Duodenal mucosa (tissue), 2 donors: ENCODE results near the gene IAPP.
"Not testable (repeated sequence)": the region's sequence is repeated elsewhere in the genome, so short reads cannot be mapped to it uniquely, and the experiment has no call there.

Source experiments
- H3K27ac ChIP-seq: one replicate; pipeline ENCODE4 v1.7.0; 2013; ENCODE audit warnings: low read depth, low read length
- H3K27me3 ChIP-seq, 2 donors: one replicate each; pipeline ENCODE4 v1.7.0; 2013; ENCODE audit warnings: low read length in 2 of 2, control low read depth in 1 of 2; ENCODE audit not compliant: insufficient read depth in 2 of 2, control insufficient read depth in 1 of 2
- H3K36me3 ChIP-seq, 2 donors: one replicate each; pipeline ENCODE4 v1.7.0; 2013; ENCODE audit warnings: low read length in 2 of 2, control low read depth in 1 of 2; ENCODE audit not compliant: insufficient read depth in 2 of 2, control insufficient read depth in 1 of 2
- H3K4me1 ChIP-seq, 2 donors: one replicate each; pipeline ENCODE4 v1.7.0; 2013; ENCODE audit warnings: low read length in 2 of 2, control low read depth in 1 of 2; ENCODE audit not compliant: insufficient read depth in 2 of 2, control insufficient read depth in 1 of 2
- H3K4me3 ChIP-seq, 2 donors: one replicate each; pipeline ENCODE4 v1.7.0; 2013; ENCODE audit warnings: low read length in 2 of 2, low read depth in 1 of 2
- H3K9ac ChIP-seq, 2 donors: one replicate each; pipeline ENCODE4 v1.7.0; 2013; ENCODE audit warnings: low read length in 2 of 2, low read depth in 1 of 2
- H3K9me3 ChIP-seq, 2 donors: one replicate each; pipeline ENCODE4 v1.7.0; 2013; ENCODE audit warnings: low read length in 2 of 2, control low read depth in 1 of 2; ENCODE audit not compliant: control insufficient read depth in 1 of 2

IAPP gene

GRCh38 chr12:21419009-21419699 is 46.5 kb downstream of the IAPP start:
- H3K27ac ChIP-seq, H3K4me1 ChIP-seq, H3K9me3 ChIP-seq, H3K27me3 ChIP-seq, H3K36me3 ChIP-seq, H3K4me3 ChIP-seq, H3K9ac ChIP-seq: not testable (repeated sequence)

- no peaks in the 10 kb centered on the region for H3K4me1 ChIP-seq
- H3K36me3 ChIP-seq, result no peaks in the 10 kb centered on the region
- H3K9me3 ChIP-seq, result no peaks in the 10 kb centered on the region
- no peak overlapping the region for H3K27ac ChIP-seq
- H3K27me3 ChIP-seq, result no peaks in the 10 kb centered on the region
- H3K9ac ChIP-seq, result no peak overlapping the region
- no peak overlapping the region for H3K4me3 ChIP-seq
Measured at GRCh38 chr12:21428241-21428640, 55.5 kb downstream of the IAPP start.
